Measurements from ENCODE around the gene EFL1. TPM values are rescaled to one million over a fixed set of nuclear protein-coding genes. Genes with fewer than 3 reads are reported as not detected.

EFL1 gene
- total and polyA plus RNA-seq, 9 of the 15 experiments (the other 6 are each of a cell fraction or from before 2014, with no cell fraction given): 4.8 to 32.5 (median 16.9) TPM

DNA sequence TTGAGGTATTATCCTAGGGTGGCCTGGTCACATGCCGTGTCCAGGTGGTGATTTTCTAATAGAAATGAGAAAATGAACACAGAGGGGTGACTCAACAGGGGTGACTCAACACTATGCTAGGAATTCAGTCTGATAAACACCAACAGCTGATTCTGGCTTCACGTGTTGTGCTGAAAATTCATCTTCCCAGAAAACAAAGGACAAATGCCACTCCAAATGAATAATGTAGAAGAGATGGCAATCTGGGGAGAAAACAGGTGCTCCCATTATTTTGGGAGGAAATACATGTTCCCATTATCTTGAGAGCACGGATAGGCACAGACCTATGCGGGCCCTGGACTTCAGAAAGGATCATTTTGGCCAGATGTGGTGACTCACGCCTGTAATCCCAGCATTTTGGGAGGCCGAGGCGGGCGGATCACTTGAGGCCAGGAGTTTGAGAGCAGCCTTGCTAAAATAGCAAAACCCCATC is 115.5 kb downstream of the EFL1 start (continued):
- TF ChIP-seq, protein P1, sequence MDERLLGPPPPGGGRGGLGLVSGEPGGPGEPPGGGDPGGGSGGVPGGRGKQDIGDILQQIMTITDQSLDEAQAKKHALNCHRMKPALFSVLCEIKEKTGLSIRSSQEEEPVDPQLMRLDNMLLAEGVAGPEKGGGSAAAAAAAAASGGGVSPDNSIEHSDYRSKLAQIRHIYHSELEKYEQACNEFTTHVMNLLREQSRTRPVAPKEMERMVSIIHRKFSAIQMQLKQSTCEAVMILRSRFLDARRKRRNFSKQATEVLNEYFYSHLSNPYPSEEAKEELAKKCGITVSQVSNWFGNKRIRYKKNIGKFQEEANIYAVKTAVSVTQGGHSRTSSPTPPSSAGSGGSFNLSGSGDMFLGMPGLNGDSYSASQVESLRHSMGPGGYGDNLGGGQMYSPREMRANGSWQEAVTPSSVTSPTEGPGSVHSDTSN (CRISPR knock-in tag; IDR thresholded peaks at IDR 0.05; ENCODE audit: low read depth): no peak
- TF ChIP-seq, protein P1 (tag; conservative IDR thresholded peaks at IDR 0.05; ENCODE audit: low read depth): 0 out of 2 replicates have a peak, but pooled peaks have one; percentile 33
- TF ChIP-seq, protein P2, sequence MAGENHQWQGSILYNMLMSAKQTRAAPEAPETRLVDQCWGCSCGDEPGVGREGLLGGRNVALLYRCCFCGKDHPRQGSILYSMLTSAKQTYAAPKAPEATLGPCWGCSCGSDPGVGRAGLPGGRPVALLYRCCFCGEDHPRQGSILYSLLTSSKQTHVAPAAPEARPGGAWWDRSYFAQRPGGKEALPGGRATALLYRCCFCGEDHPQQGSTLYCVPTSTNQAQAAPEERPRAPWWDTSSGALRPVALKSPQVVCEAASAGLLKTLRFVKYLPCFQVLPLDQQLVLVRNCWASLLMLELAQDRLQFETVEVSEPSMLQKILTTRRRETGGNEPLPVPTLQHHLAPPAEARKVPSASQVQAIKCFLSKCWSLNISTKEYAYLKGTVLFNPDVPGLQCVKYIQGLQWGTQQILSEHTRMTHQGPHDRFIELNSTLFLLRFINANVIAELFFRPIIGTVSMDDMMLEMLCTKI (IDR thresholded peaks at IDR 0.05; ENCODE audit: partially characterized antibody): no peak
- TF ChIP-seq PHB2 (IDR thresholded peaks at IDR 0.05; ENCODE audit: low read depth): no peak
- TF ChIP-seq, protein P3, sequence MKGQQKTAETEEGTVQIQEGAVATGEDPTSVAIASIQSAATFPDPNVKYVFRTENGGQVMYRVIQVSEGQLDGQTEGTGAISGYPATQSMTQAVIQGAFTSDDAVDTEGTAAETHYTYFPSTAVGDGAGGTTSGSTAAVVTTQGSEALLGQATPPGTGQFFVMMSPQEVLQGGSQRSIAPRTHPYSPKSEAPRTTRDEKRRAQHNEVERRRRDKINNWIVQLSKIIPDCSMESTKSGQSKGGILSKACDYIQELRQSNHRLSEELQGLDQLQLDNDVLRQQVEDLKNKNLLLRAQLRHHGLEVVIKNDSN (CRISPR knock-in tag; IDR thresholded peaks at IDR 0.05): peak; percentile 62
- no peak for TF ChIP-seq HDGF (IDR thresholded peaks at IDR 0.05)
- TF ChIP-seq ZNF561 (CRISPR knock-in tag; conservative IDR thresholded peaks at IDR 0.05): no peak
- no peak for TF ChIP-seq JUNB (CRISPR knock-in tag; conservative IDR thresholded peaks at IDR 0.05)
- TF ChIP-seq, protein P4, sequence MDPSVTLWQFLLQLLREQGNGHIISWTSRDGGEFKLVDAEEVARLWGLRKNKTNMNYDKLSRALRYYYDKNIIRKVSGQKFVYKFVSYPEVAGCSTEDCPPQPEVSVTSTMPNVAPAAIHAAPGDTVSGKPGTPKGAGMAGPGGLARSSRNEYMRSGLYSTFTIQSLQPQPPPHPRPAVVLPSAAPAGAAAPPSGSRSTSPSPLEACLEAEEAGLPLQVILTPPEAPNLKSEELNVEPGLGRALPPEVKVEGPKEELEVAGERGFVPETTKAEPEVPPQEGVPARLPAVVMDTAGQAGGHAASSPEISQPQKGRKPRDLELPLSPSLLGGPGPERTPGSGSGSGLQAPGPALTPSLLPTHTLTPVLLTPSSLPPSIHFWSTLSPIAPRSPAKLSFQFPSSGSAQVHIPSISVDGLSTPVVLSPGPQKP (CRISPR knock-in tag; IDR thresholded peaks at IDR 0.05): no peak
- TF ChIP-seq SMARCA5 (IDR thresholded peaks at IDR 0.05): no peak
- TF ChIP-seq, protein P5, sequence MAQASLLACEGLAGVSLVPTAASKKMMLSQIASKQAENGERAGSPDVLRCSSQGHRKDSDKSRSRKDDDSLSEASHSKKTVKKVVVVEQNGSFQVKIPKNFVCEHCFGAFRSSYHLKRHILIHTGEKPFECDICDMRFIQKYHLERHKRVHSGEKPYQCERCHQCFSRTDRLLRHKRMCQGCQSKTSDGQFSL (CRISPR knock-in tag; IDR thresholded peaks at IDR 0.05): no peak
- TF ChIP-seq, protein P5 (tag; IDR thresholded peaks at IDR 0.05): no peak
- TF ChIP-seq, protein P6, sequence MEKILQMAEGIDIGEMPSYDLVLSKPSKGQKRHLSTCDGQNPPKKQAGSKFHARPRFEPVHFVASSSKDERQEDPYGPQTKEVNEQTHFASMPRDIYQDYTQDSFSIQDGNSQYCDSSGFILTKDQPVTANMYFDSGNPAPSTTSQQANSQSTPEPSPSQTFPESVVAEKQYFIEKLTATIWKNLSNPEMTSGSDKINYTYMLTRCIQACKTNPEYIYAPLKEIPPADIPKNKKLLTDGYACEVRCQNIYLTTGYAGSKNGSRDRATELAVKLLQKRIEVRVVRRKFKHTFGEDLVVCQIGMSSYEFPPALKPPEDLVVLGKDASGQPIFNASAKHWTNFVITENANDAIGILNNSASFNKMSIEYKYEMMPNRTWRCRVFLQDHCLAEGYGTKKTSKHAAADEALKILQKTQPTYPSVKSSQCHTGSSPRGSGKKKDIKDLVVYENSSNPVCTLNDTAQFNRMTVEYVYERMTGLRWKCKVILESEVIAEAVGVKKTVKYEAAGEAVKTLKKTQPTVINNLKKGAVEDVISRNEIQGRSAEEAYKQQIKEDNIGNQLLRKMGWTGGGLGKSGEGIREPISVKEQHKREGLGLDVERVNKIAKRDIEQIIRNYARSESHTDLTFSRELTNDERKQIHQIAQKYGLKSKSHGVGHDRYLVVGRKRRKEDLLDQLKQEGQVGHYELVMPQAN (IDR thresholded peaks at IDR 0.05; ENCODE audit: borderline replicate concordance): peak; percentile 42; the same call in 1 of the 2 replicates
- TF ChIP-seq, protein P7, sequence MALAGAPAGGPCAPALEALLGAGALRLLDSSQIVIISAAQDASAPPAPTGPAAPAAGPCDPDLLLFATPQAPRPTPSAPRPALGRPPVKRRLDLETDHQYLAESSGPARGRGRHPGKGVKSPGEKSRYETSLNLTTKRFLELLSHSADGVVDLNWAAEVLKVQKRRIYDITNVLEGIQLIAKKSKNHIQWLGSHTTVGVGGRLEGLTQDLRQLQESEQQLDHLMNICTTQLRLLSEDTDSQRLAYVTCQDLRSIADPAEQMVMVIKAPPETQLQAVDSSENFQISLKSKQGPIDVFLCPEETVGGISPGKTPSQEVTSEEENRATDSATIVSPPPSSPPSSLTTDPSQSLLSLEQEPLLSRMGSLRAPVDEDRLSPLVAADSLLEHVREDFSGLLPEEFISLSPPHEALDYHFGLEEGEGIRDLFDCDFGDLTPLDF (CRISPR knock-in tag; IDR thresholded peaks at IDR 0.05): no peak
- no peak for TF ChIP-seq MEF2D (tag; conservative IDR thresholded peaks at IDR 0.05; ENCODE audit: low read depth)
- no peak for TF ChIP-seq ZKSCAN3 (CRISPR knock-in tag; IDR thresholded peaks at IDR 0.05)
- no peak for TF ChIP-seq ZBTB17 (CRISPR knock-in tag; IDR thresholded peaks at IDR 0.05)
- no peak for TF ChIP-seq PCBP2 (IDR thresholded peaks at IDR 0.05; ENCODE audit: low read depth, low read length, poor library complexity, severe bottlenecking)

Measured in K562 (cell line).